SU-DHL-6 (cell line): Measurements from ENCODE around the gene CCNL1.

Experiments used
- CTCF ChIP-seq: fragments of 200-600 bp; sonication (generic); IDR thresholded peaks from one replicate; pipeline ENCODE4 v1.5.1; 2017; ENCODE audit warnings: antibody characterized with exemption, mild to moderate bottlenecking, low read length, moderate library complexity; ENCODE audit not compliant: insufficient read depth, poor library complexity, severe bottlenecking
- EZH2phosphoT487 ChIP-seq: fragments of 200-600 bp; sonication (generic), shearing (Covaris generic); conservative IDR thresholded peaks from 2 replicates; pipeline ENCODE4 v1.6.1; 2018; ENCODE audit warnings: mild to moderate bottlenecking, antibody characterized with exemption, low read length, moderate library complexity, mixed read lengths

- TF ChIP-seq CTCF (no peak), EZH2phosphoT487 (no peak)
These were observed 27.0 kb downstream of the CCNL1 start for GRCh38 chr3:157132936-157133335.
